IMR-90 (cell line): ENCODE results near the gene SYP. TPM values are rescaled to one million over a fixed set of nuclear protein-coding genes. Genes with fewer than 3 reads are reported as not detected.

ENCODE experiments used
- ATAC-seq: fragments of 200-7000 bp; cut with Tn5 transposase; 2 replicates; pipeline ENCODE4 v1.9.1; 2020; ENCODE audit warnings: low read depth, mild to moderate bottlenecking, moderate library complexity
- BruUV-seq: library from RNA; stranded (reverse); fragments of 400-500 nt; replicated peaks from 2 replicates; lab custom pipeline; 2021; lab: Mats Ljungman, UMichigan
- CTCF ChIA-PET: fragments of 300-600 bp; formaldehyde crosslinking; extraction: SDS; loops from one replicate; lab custom pipeline; 2021; ENCODE audit warnings: antibody characterized with exemption; lab: Yijun Ruan, JAX
- POLR2A ChIA-PET: fragments of 300-600 bp; sonication (Branson Sonifier 250); formaldehyde crosslinking; loops from one replicate; lab custom pipeline; 2022; ENCODE audit warnings: antibody characterized with exemption; ENCODE audit not compliant: unreplicated experiment; lab: Charles Lee
- DNase-seq: peaks from one replicate; pipeline ENCODE4 v3.0.0; 2013
- H2AFZ ChIP-seq: replicated peaks from 2 replicates; pipeline ENCODE3; 2013; ENCODE audit warnings: low read length, mild to moderate bottlenecking; ENCODE audit not compliant: poor library complexity
- H2AK5ac ChIP-seq: 2 replicates; pipeline ENCODE4 v1.6.1; 2013; ENCODE audit warnings: low read depth, low read length, inconsistent platforms
- H2AK9ac ChIP-seq: replicated peaks from 2 replicates; pipeline ENCODE3; 2013; ENCODE audit warnings: mild to moderate bottlenecking, low read depth, low read length, moderate library complexity; ENCODE audit not compliant: poor library complexity
- H2BK120ac ChIP-seq: 2 replicates; pipeline ENCODE4 v1.6.1; 2013; ENCODE audit warnings: low read depth, low read length, inconsistent platforms
- H2BK15ac ChIP-seq: 3 replicates; pipeline ENCODE4 v1.6.1; 2013; ENCODE audit warnings: low read depth, low read length, inconsistent platforms
- H2BK20ac ChIP-seq: 2 replicates; pipeline ENCODE4 v1.6.1; 2013; ENCODE audit warnings: low read depth, mild to moderate bottlenecking, inconsistent platforms, low read length, moderate library complexity
- H2BK5ac ChIP-seq: 2 replicates; pipeline ENCODE4 v1.6.1; 2013; ENCODE audit warnings: mild to moderate bottlenecking, low read depth, low read length, inconsistent platforms; ENCODE audit not compliant: poor library complexity, severe bottlenecking
- H3K14ac ChIP-seq: replicated peaks from 2 replicates; pipeline ENCODE4 v1.6.1; 2013; ENCODE audit warnings: low read depth, low read length, inconsistent platforms
- H3K18ac ChIP-seq: 2 replicates; pipeline ENCODE4 v1.6.1; 2013; ENCODE audit warnings: low read depth, low read length, control low read depth
- H3K23ac ChIP-seq: 2 replicates; pipeline ENCODE4 v1.6.1; 2013; ENCODE audit warnings: low read depth, low read length, inconsistent platforms
- H3K27ac ChIP-seq: 2 replicates; pipeline ENCODE4 v1.5.1; 2013; ENCODE audit warnings: mild to moderate bottlenecking, control low read depth, low read length; ENCODE audit not compliant: insufficient read depth
- H3K27me3 ChIP-seq: 2 replicates; pipeline ENCODE4 v1.6.1; 2013; ENCODE audit warnings: low read length; ENCODE audit not compliant: control insufficient read depth, insufficient read depth
- H3K36me3 ChIP-seq: 2 replicates; pipeline ENCODE4 v1.6.1; 2013; ENCODE audit warnings: low read length, mixed read lengths; ENCODE audit not compliant: control insufficient read depth, insufficient read depth
- H3K4ac ChIP-seq: 2 replicates; pipeline ENCODE4 v1.6.1; 2013; ENCODE audit warnings: low read depth, low read length, inconsistent platforms
- H3K4me1 ChIP-seq: 2 replicates; pipeline ENCODE4 v1.6.1; 2013; ENCODE audit warnings: low read length, mixed read lengths; ENCODE audit not compliant: control insufficient read depth, insufficient read depth
- H3K4me2 ChIP-seq: 2 replicates; pipeline ENCODE4 v1.6.1; 2013; ENCODE audit warnings: low read depth, mild to moderate bottlenecking, control low read depth, low read length, moderate library complexity
- H3K4me3 ChIP-seq: 2 replicates; pipeline ENCODE4 v1.5.1; 2013; ENCODE audit warnings: low read depth, mild to moderate bottlenecking, control low read depth, low read length, moderate library complexity; ENCODE audit not compliant: insufficient read depth
- H3K56ac ChIP-seq: 2 replicates; pipeline ENCODE4 v1.6.1; 2013; ENCODE audit warnings: low read length, inconsistent platforms; ENCODE audit not compliant: insufficient read depth; ENCODE audit errors: extremely low read depth
- H3K79me1 ChIP-seq, 2 experiments: 2 replicates each; pipeline ENCODE4 v1.6.1; 2013; ENCODE audit warnings: low read length in 2 of 2, inconsistent platforms in 1 of 2, low read depth in 1 of 2
- H3K9ac ChIP-seq: 2 replicates; pipeline ENCODE4 v1.6.1; 2013; ENCODE audit warnings: low read depth, low read length, control low read depth
- H3K9me1 ChIP-seq: 2 replicates; pipeline ENCODE4 v1.6.1; 2013; ENCODE audit warnings: low read length, inconsistent platforms; ENCODE audit not compliant: insufficient read depth
- H3K9me3 ChIP-seq: 2 replicates; pipeline ENCODE4 v1.6.1; 2013; ENCODE audit warnings: low read length; ENCODE audit not compliant: control insufficient read depth, insufficient read depth
- H4K20me1 ChIP-seq: 2 replicates; pipeline ENCODE4 v1.6.1; 2013; ENCODE audit warnings: low read length, inconsistent platforms; ENCODE audit not compliant: insufficient read depth
- H4K5ac ChIP-seq: 2 replicates; pipeline ENCODE4 v1.6.1; 2013; ENCODE audit warnings: mild to moderate bottlenecking, low read depth, low read length, control low read depth
- H4K8ac ChIP-seq, 2 experiments: 2 replicates each; pipeline ENCODE4 v1.6.1; 2013; ENCODE audit warnings: low read depth in 2 of 2, low read length in 2 of 2, control low read depth in 1 of 2, inconsistent platforms in 1 of 2
- H4K91ac ChIP-seq: 2 replicates; pipeline ENCODE4 v1.6.1; 2013; ENCODE audit warnings: low read depth, low read length, inconsistent platforms; ENCODE audit not compliant: insufficient read depth
- MAZ ChIP-seq: IDR thresholded peaks from 2 replicates; pipeline ENCODE4 v1.6.1; 2012; ENCODE audit warnings: low read depth, mild to moderate bottlenecking, low read length, improper control_type of control experiment, moderate library complexity, borderline replicate concordance
- RFX5 ChIP-seq: IDR thresholded peaks from 2 replicates; pipeline ENCODE4 v1.8.0; 2012; ENCODE audit warnings: low read depth, mild to moderate bottlenecking, low read length, moderate library complexity
- WGBS, 2 experiments: methylation state at CpG; one replicate each; pipeline versions ENCODE4 v1.1.5 to v1.1.7; 2013; ENCODE audit warnings: missing lambda C conversion rate in 2 of 2; ENCODE audit not compliant: insufficient read length in 1 of 2; ENCODE audit errors: extremely low coverage in 2 of 2; 5-methylcytosine and 5-hydroxymethylcytosine counted together
- dilution Hi-C: fragments of 300-500 bp; cut with HindIII; formaldehyde crosslinking; loops from one replicate; pipeline ENCODE4 v1.14.3; 2018; ENCODE audit warnings: low sequenced_read_pairs; ENCODE audit not compliant: unreplicated experiment
- in situ Hi-C: fragments of 300-500 bp; cut with MboI; formaldehyde crosslinking; loops from 3 replicates; pipeline ENCODE4 v1.14.3; 2019; ENCODE audit warnings: low sequenced_read_pairs, inconsistent platforms, mixed read lengths
- intact Hi-C: fragments of 100-400 bp; cut with micrococcal nuclease; formaldehyde crosslinking; loops from 2 replicates; pipeline ENCODE4 v1.10.0; 2022
- polyA plus RNA-seq, 3 experiments: library from polyadenylated mRNA; depleted of rRNA; stranded (reverse); fragments of >200 nt; gene quantifications; 2 replicates each; pipeline ENCODE4 v1.2.3, GENCODE V29; 2012; ENCODE audit warnings: low replicate concordance in 1 of 3
- total RNA-seq: library from RNA; depleted of rRNA; stranded (reverse); fragments of >200 nt; gene quantifications from 2 replicates; pipeline ENCODE4 v1.2.3, GENCODE V29; 2012
- TF ChIP-seq, protein P1 (sequence below): fragments of 150-350 bp; IDR thresholded peaks from 2 replicates; pipeline ENCODE4 v1.6.1; 2016; ENCODE audit warnings: low read depth, mild to moderate bottlenecking, low read length, moderate library complexity, borderline replicate concordance

SYP gene
- total and polyA plus RNA-seq, 2 of the 4 experiments (the other 2 are of a cell fraction), result under 0.01 to 0.05 TPM

- Histone ChIP-seq H3K56ac (no peak overlapping the region), H3K4me3 (no peak overlapping the region), H2BK5ac (no peak overlapping the region), H3K27ac (no peak overlapping the region), H2AK9ac (no peak overlapping the region), H3K27me3 (no peaks in the 10 kb centered on the region), H2BK120ac (no peak overlapping the region), H4K5ac (no peak overlapping the region), H2BK15ac (no peak overlapping the region), H3K4me1 (peaks cover 1% of the 10 kb centered on the region), H3K18ac (no peak overlapping the region), H4K20me1 (no peaks in the 10 kb centered on the region; the same call in 1 of the 2 replicates), H3K9me1 (0 out of 2 replicates have a peak, but pooled peaks cover 5% of the 10 kb centered on the region), H3K36me3 (peaks cover 25% of the 10 kb centered on the region), H4K91ac (no peak overlapping the region), H3K79me1 (peaks cover 12% of the 10 kb centered on the region in 2 experiments; a peak in 3 of 4 replicates), H3K14ac (no peak overlapping the region), H3K4ac (no peak overlapping the region), H3K9ac (no peak overlapping the region), H2AFZ (peak overlapping the region; percentile 58), H4K8ac (no peak overlapping the region), H3K9me3 (no peaks in the 10 kb centered on the region; the same call in 1 of the 2 replicates), H2BK20ac (no peak overlapping the region), H3K4me2 (no peak overlapping the region), H3K23ac (no peak overlapping the region), H2AK5ac (no peak overlapping the region)
- CTCF ChIA-PET, result interaction anchor here (0.7 kb wide), 1 partner anchor 9 kb away, joined by 4 read pairs; no protein-coding TSS in a partner anchor
- no TSS peak for BruUV-seq
- dilution Hi-C loops (no loop called here), in situ Hi-C loops (no loop called here), intact Hi-C loops (no loop called here)
- DNase-seq (no peak), ATAC-seq (no peak)
- WGBS, 2 experiments, result 73% methylated on average over 5 of the region's 23 CpGs; no CpG with 5 or more reads in 1 of the 2 experiments
- POLR2A ChIA-PET, result no interaction called here
- TF ChIP-seq RFX5 (no peak), MAZ (no peak)
- TF ChIP-seq, protein P1, sequence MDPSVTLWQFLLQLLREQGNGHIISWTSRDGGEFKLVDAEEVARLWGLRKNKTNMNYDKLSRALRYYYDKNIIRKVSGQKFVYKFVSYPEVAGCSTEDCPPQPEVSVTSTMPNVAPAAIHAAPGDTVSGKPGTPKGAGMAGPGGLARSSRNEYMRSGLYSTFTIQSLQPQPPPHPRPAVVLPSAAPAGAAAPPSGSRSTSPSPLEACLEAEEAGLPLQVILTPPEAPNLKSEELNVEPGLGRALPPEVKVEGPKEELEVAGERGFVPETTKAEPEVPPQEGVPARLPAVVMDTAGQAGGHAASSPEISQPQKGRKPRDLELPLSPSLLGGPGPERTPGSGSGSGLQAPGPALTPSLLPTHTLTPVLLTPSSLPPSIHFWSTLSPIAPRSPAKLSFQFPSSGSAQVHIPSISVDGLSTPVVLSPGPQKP, result no peak
Observed at GRCh38 chrX:49177873-49178480, 22.0 kb downstream of the SYP start.
